K562 (cell line): ENCODE data around the gene FAM180B. TPM values are rescaled to one million over a fixed set of nuclear protein-coding genes. Genes with fewer than 3 reads are reported as not detected.

Experiments
- BHLHE40 ChIP-seq: IDR thresholded peaks from 2 replicates; pipeline ENCODE4 v1.6.1; 2011; ENCODE audit warnings: low read length, improper control_type of control experiment
- ETV5 ChIP-seq: sonication (generic); formaldehyde crosslinking; IDR thresholded peaks from 2 replicates; pipeline ENCODE4 v1.4.0; 2020; ENCODE audit warnings: low read depth, mild to moderate bottlenecking, missing genetic modification reagents
- FOXK2 ChIP-seq, 2 experiments: fragments of 450-650 bp; IDR thresholded peaks in 1 of 2; conservative IDR thresholded peaks in 1 of 2; 2 replicates each; pipeline ENCODE4 v1.6.1; 2016; ENCODE audit warnings: low read depth in 2 of 2, mild to moderate bottlenecking in 1 of 2
- GATAD2B ChIP-seq: fragments of 450-650 bp; IDR thresholded peaks from 2 replicates; pipeline ENCODE4 v1.6.1; 2017; ENCODE audit warnings: mild to moderate bottlenecking, borderline replicate concordance
- MTA2 ChIP-seq: fragments of 450-650 bp; IDR thresholded peaks from 2 replicates; pipeline ENCODE4 v1.6.1; 2016; ENCODE audit warnings: low read depth
- NCOA2 ChIP-seq, 2 experiments: fragments of 450-650 bp; IDR thresholded peaks; 2 replicates each; pipeline ENCODE4 v1.6.1; 2018; ENCODE audit warnings: mild to moderate bottlenecking in 2 of 2, moderate library complexity in 1 of 2; ENCODE audit not compliant: partially characterized antibody in 2 of 2
- NCOR1 ChIP-seq: fragments of 450-650 bp; IDR thresholded peaks from 2 replicates; pipeline ENCODE4 v1.6.1; 2016; ENCODE audit warnings: mild to moderate bottlenecking, moderate library complexity
- NUFIP1 ChIP-seq: fragments of 450-650 bp; IDR thresholded peaks from 2 replicates; pipeline ENCODE4 v1.6.1; 2018; ENCODE audit not compliant: partially characterized antibody
- TAF9B ChIP-seq: fragments of 450-650 bp; IDR thresholded peaks from 2 replicates; pipeline ENCODE4 v1.6.1; 2018; ENCODE audit warnings: mild to moderate bottlenecking; ENCODE audit not compliant: partially characterized antibody
- TARDBP ChIP-seq: fragments of 450-650 bp; IDR thresholded peaks from 2 replicates; pipeline ENCODE4 v1.6.1; 2016
- TEAD1 ChIP-seq, 2 experiments: fragments of 450-650 bp in 1 of 2; sonication (generic) in 1 of 2; formaldehyde crosslinking; IDR thresholded peaks; 2 replicates each; pipeline versions ENCODE4 v1.4.0 to v1.8.0; 2020 to 2022; ENCODE audit warnings: mild to moderate bottlenecking in 2 of 2, missing genetic modification reagents in 1 of 2
- ZNF124 ChIP-seq: sonication (generic); formaldehyde crosslinking; IDR thresholded peaks from 2 replicates; pipeline ENCODE4 v1.8.1; 2022; ENCODE audit warnings: missing genetic modification reagents
- ZNF644 ChIP-seq: fragments of 200-800 bp; sonication (Bioruptor generic); IDR thresholded peaks from 2 replicates; pipeline ENCODE4 v1.6.1; 2016; ENCODE audit warnings: low read depth, missing genetic modification characterization, missing compliant biosample characterization
- polyA plus RNA-seq, 8 experiments: library from polyadenylated mRNA; depleted of rRNA in 4 of 8; stranded (reverse) in 5 of 8; unstranded in 3 of 8; fragments of >200 nt; fragmentation: Nextera tagmentation in 2 of 8; fragmentation: Illumina TruSeq in 1 of 8; extraction: Ambion mirVana in 2 of 8; extraction: Trizol in 1 of 8; gene quantifications; 2 replicates each; pipeline versions ENCODE4 v1.2.1 to v1.2.3, GENCODE V29; 2011 to 2014; ENCODE audit warnings: inconsistent platforms in 1 of 8, missing spikeins in 1 of 8
- total RNA-seq, 7 experiments: library from RNA; depleted of rRNA in 6 of 7; stranded (reverse); fragments of >200 nt in 6 of 7; fragmentation: Illumina TruSeq in 2 of 7; extraction: Trizol in 2 of 7; gene quantifications; 2 replicates each; pipeline versions ENCODE4 v1.2.1 to v1.2.3, GENCODE V29; 2011 to 2021; ENCODE audit warnings: low replicate concordance in 1 of 7
- TF ChIP-seq, protein P1 (sequence below), 2 experiments: fragments of 200-800 bp in 1 of 2; sonication (Bioruptor generic) in 1 of 2; sonication (generic) in 1 of 2; formaldehyde crosslinking in 1 of 2; IDR thresholded peaks in 1 of 2; conservative IDR thresholded peaks in 1 of 2; 2 replicates each; pipeline versions ENCODE4 v1.5.0 to v1.6.1; 2016 to 2020; ENCODE audit warnings: missing compliant biosample characterization in 1 of 2, missing genetic modification characterization in 1 of 2, missing genetic modification reagents in 1 of 2
- TF ChIP-seq, protein P2 (sequence below): fragments of 250-450 bp; sonication (Bioruptor Pico); IDR thresholded peaks from 2 replicates; pipeline ENCODE4 v1.5.0; 2022; ENCODE audit warnings: mild to moderate bottlenecking
- TF ChIP-seq, protein P3 (sequence below): fragments of 450-650 bp; IDR thresholded peaks from 2 replicates; pipeline ENCODE4 v1.6.1; 2016; ENCODE audit warnings: mild to moderate bottlenecking
- TF ChIP-seq, protein P4 (sequence below): sonication (generic); formaldehyde crosslinking; IDR thresholded peaks from 2 replicates; pipeline ENCODE4 v1.8.1; 2023; ENCODE audit warnings: mild to moderate bottlenecking, missing genetic modification reagents, moderate library complexity
- TF ChIP-seq, protein P5 (sequence below): sonication (generic); formaldehyde crosslinking; IDR thresholded peaks from 2 replicates; pipeline ENCODE4 v1.5.0; 2020; ENCODE audit warnings: missing genetic modification reagents

The FAM180B gene
- total and polyA plus RNA-seq, 9 of the 15 experiments (the other 6 are each of a cell fraction or from before 2014, with no cell fraction given) = 0.05 to 0.14 TPM; not detected in 7

DNA sequence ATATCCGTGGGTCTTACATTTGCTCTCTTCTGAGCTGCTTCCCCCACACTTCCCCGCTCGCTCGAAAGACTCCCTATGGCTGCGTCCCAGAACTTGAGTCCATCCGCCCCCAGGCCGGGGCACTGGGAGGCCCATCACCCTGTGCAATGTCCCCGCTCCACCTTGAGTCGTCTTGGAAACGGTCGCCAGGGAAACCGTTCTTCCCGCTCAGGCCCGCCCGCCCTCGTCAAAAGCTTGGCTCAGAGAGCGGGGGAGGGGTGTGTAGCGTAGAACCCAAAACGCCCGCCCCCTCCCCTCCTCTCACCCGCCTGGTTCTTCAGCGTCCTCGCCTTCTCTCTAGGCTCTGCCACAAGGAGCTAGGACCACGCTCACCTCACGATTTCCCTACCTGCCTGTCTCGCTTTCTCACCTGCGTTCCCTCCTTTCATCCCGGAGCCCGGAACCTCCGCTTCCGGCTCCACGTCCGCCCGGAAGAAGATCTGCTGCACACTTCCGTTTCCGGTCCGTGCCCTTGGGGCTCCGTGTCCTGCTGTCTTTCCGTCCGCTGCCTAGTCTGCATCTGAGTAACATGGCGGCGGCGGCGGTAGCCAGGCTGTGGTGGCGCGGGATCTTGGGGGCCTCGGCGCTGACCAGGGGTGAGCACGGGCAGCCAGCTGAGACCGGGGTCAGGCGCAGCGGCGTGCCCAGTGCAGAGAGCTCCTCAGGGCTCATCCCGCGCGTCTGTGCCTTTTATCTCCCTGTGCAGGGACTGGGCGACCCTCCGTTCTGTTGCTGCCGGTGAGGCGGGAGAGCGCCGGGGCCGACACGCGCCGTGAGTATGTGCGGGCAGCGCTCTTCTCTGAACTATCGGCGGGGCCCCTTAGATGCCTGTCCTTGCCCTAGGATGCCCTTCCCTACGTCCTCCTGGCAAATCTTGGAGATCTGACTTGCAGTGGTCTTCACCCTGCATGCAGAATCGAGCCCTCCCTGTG, 7.7 kb upstream of the FAM180B start, which contains the start of the genes KBTBD4 and NDUFS3 (continued):
- TF ChIP-seq, protein P1, sequence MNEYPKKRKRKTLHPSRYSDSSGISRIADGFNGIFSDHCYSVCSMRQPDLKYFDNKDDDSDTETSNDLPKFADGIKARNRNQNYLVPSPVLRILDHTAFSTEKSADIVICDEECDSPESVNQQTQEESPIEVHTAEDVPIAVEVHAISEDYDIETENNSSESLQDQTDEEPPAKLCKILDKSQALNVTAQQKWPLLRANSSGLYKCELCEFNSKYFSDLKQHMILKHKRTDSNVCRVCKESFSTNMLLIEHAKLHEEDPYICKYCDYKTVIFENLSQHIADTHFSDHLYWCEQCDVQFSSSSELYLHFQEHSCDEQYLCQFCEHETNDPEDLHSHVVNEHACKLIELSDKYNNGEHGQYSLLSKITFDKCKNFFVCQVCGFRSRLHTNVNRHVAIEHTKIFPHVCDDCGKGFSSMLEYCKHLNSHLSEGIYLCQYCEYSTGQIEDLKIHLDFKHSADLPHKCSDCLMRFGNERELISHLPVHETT (CRISPR knock-in tag; conservative IDR thresholded peaks at IDR 0.05 in 1 of 2, IDR thresholded peaks at IDR 0.05 in 1 of 2) = peak in 1 of 2 experiments; percentile 85; a peak in 1 of 4 replicates
- TF ChIP-seq, protein P2, sequence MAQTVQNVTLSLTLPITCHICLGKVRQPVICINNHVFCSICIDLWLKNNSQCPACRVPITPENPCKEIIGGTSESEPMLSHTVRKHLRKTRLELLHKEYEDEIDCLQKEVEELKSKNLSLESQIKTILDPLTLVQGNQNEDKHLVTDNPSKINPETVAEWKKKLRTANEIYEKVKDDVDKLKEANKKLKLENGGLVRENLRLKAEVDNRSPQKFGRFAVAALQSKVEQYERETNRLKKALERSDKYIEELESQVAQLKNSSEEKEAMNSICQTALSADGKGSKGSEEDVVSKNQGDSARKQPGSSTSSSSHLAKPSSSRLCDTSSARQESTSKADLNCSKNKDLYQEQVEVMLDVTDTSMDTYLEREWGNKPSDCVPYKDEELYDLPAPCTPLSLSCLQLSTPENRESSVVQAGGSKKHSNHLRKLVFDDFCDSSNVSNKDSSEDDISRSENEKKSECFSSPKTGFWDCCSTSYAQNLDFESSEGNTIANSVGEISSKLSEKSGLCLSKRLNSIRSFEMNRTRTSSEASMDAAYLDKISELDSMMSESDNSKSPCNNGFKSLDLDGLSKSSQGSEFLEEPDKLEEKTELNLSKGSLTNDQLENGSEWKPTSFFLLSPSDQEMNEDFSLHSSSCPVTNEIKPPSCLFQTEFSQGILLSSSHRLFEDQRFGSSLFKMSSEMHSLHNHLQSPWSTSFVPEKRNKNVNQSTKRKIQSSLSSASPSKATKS (CRISPR knock-in tag) = no peak
- TF ChIP-seq TEAD1 (CRISPR knock-in tag; IDR thresholded peaks at IDR 0.05) (no peak), ZNF124 (CRISPR knock-in tag) (no peak), NUFIP1 (peak; percentile 85), BHLHE40 (0 out of 2 replicates have a peak, but pooled peaks have one; percentile 6), NCOR1 (peak; percentile 73), TAF9B (peak; percentile 97), ETV5 (CRISPR knock-in tag) (peak; percentile 90), GATAD2B (peak; percentile 38; the same call in 1 of the 2 replicates), TARDBP (peak; percentile 84; the same call in 1 of the 2 replicates), ZNF644 (tag) (peak; percentile 58; the same call in 1 of the 2 replicates), FOXK2 (conservative IDR thresholded peaks at IDR 0.05 in 1 of 2, IDR thresholded peaks at IDR 0.05 in 1 of 2; ENCODE audit: low read depth in 2 of 2) (peak; percentile 93 to 95), MTA2 (no peak), NCOA2 (IDR thresholded peaks at IDR 0.05; ENCODE audit: partially characterized antibody in 2 of 2) (no peak)
- TF ChIP-seq, protein P3, sequence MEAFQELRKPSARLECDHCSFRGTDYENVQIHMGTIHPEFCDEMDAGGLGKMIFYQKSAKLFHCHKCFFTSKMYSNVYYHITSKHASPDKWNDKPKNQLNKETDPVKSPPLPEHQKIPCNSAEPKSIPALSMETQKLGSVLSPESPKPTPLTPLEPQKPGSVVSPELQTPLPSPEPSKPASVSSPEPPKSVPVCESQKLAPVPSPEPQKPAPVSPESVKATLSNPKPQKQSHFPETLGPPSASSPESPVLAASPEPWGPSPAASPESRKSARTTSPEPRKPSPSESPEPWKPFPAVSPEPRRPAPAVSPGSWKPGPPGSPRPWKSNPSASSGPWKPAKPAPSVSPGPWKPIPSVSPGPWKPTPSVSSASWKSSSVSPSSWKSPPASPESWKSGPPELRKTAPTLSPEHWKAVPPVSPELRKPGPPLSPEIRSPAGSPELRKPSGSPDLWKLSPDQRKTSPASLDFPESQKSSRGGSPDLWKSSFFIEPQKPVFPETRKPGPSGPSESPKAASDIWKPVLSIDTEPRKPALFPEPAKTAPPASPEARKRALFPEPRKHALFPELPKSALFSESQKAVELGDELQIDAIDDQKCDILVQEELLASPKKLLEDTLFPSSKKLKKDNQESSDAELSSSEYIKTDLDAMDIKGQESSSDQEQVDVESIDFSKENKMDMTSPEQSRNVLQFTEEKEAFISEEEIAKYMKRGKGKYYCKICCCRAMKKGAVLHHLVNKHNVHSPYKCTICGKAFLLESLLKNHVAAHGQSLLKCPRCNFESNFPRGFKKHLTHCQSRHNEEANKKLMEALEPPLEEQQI = peak; percentile 97
- TF ChIP-seq, protein P4, sequence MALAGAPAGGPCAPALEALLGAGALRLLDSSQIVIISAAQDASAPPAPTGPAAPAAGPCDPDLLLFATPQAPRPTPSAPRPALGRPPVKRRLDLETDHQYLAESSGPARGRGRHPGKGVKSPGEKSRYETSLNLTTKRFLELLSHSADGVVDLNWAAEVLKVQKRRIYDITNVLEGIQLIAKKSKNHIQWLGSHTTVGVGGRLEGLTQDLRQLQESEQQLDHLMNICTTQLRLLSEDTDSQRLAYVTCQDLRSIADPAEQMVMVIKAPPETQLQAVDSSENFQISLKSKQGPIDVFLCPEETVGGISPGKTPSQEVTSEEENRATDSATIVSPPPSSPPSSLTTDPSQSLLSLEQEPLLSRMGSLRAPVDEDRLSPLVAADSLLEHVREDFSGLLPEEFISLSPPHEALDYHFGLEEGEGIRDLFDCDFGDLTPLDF (CRISPR knock-in tag) = peak; percentile 71; the same call in 1 of the 2 replicates
- TF ChIP-seq, protein P5, sequence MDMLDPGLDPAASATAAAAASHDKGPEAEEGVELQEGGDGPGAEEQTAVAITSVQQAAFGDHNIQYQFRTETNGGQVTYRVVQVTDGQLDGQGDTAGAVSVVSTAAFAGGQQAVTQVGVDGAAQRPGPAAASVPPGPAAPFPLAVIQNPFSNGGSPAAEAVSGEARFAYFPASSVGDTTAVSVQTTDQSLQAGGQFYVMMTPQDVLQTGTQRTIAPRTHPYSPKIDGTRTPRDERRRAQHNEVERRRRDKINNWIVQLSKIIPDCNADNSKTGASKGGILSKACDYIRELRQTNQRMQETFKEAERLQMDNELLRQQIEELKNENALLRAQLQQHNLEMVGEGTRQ (CRISPR knock-in tag) = no peak
